Trophoblast cell (in vitro differentiated cells and primary cell): ENCODE measurements around the gene USP9X.
"Not testable (repeated sequence)": the region's sequence is repeated elsewhere in the genome, so short reads cannot be mapped to it uniquely, and the experiment has no call there.

Experiments used
- DNase-seq, 2 donors: peaks; one replicate each; pipeline ENCODE4 v3.0.0-alpha.2; 2016
- H2AFZ ChIP-seq: 2 replicates; pipeline ENCODE4 v1.6.1; 2013; ENCODE audit warnings: low read length, moderate library complexity, mild to moderate bottlenecking; ENCODE audit not compliant: insufficient read depth, poor library complexity
- H2AK5ac ChIP-seq: 2 replicates; pipeline ENCODE4 v1.6.1; 2013; ENCODE audit warnings: mild to moderate bottlenecking, low read length
- H2BK120ac ChIP-seq: 2 replicates; pipeline ENCODE4 v1.6.1; 2013; ENCODE audit warnings: low read length, mild to moderate bottlenecking, moderate library complexity; ENCODE audit not compliant: insufficient read depth, poor library complexity
- H2BK12ac ChIP-seq: 2 replicates; pipeline ENCODE4 v1.6.1; 2013; ENCODE audit warnings: mild to moderate bottlenecking, low read length, moderate library complexity
- H2BK5ac ChIP-seq: 2 replicates; pipeline ENCODE4 v1.6.1; 2013; ENCODE audit warnings: low read length, low read depth, moderate library complexity, mild to moderate bottlenecking; ENCODE audit not compliant: poor library complexity
- H3K14ac ChIP-seq: 2 replicates; pipeline ENCODE4 v1.6.1; 2013; ENCODE audit warnings: mild to moderate bottlenecking, low read length
- H3K18ac ChIP-seq: 2 replicates; pipeline ENCODE4 v1.6.1; 2013; ENCODE audit warnings: mild to moderate bottlenecking, low read length
- H3K23ac ChIP-seq: 2 replicates; pipeline ENCODE4 v1.6.1; 2013; ENCODE audit warnings: low read length
- H3K27ac ChIP-seq: 2 replicates; pipeline ENCODE4 v1.5.1; 2013; ENCODE audit warnings: low read depth, mild to moderate bottlenecking, inconsistent platforms, low read length, moderate library complexity
- H3K27me3 ChIP-seq: 2 replicates; pipeline ENCODE4 v1.6.1; 2013; ENCODE audit warnings: inconsistent platforms, mild to moderate bottlenecking, low read length, moderate library complexity; ENCODE audit not compliant: insufficient read depth
- H3K36me3 ChIP-seq, 2 experiments: 1 replicate in 1 of 2; 2 replicates in 1 of 2; pipeline ENCODE4 v1.6.1; 2013; ENCODE audit warnings: low read length in 2 of 2, mild to moderate bottlenecking in 2 of 2, moderate library complexity in 1 of 2; ENCODE audit not compliant: insufficient read depth in 2 of 2, control insufficient read depth in 1 of 2
- H3K4ac ChIP-seq: 2 replicates; pipeline ENCODE4 v1.6.1; 2013; ENCODE audit warnings: low read depth, mild to moderate bottlenecking, low read length, moderate library complexity
- H3K4me1 ChIP-seq, 2 experiments: 1 replicate in 1 of 2; 2 replicates in 1 of 2; pipeline ENCODE4 v1.6.1; 2013; ENCODE audit warnings: low read length in 2 of 2, mild to moderate bottlenecking in 2 of 2, moderate library complexity in 1 of 2; ENCODE audit not compliant: insufficient read depth in 2 of 2, control insufficient read depth in 1 of 2
- H3K4me2 ChIP-seq: 2 replicates; pipeline ENCODE4 v1.6.1; 2013; ENCODE audit warnings: inconsistent platforms, mild to moderate bottlenecking, low read length, moderate library complexity
- H3K4me3 ChIP-seq: 2 replicates; pipeline ENCODE4 v1.5.1; 2013; ENCODE audit warnings: mild to moderate bottlenecking, low read depth, low read length, inconsistent platforms
- H3K79me1 ChIP-seq: one replicate; pipeline ENCODE4 v1.6.1; 2013; ENCODE audit warnings: low read length
- H3K79me2 ChIP-seq: 2 replicates; pipeline ENCODE4 v1.6.1; 2013; ENCODE audit warnings: low read length, mild to moderate bottlenecking; ENCODE audit not compliant: control insufficient read depth, insufficient read depth, poor library complexity
- H3K9ac ChIP-seq: 2 replicates; pipeline ENCODE4 v1.6.1; 2013; ENCODE audit warnings: mild to moderate bottlenecking, low read length
- H3K9me3 ChIP-seq: 2 replicates; pipeline ENCODE4 v1.6.1; 2013; ENCODE audit warnings: low read depth, mild to moderate bottlenecking, control low read depth, inconsistent platforms, low read length; ENCODE audit not compliant: insufficient read depth
- H4K12ac ChIP-seq: 2 replicates; pipeline ENCODE4 v1.6.1; 2013; ENCODE audit warnings: low read depth, mild to moderate bottlenecking, low read length, moderate library complexity
- H4K8ac ChIP-seq: 2 replicates; pipeline ENCODE4 v1.6.1; 2013; ENCODE audit warnings: low read depth, mild to moderate bottlenecking, low read length, moderate library complexity
- H4K91ac ChIP-seq: one replicate; pipeline ENCODE4 v1.6.1; 2013; ENCODE audit warnings: low read depth, mild to moderate bottlenecking, low read length, moderate library complexity
- WGBS: extraction: QIAGEN DNeasy Blood & Tissue Kit; methylation state at CpG from one replicate; pipeline ENCODE4 v1.1.7; 2013; ENCODE audit warnings: missing lambda C conversion rate; ENCODE audit not compliant: insufficient read length, insufficient coverage; ENCODE audit errors: extremely low coverage; 5-methylcytosine and 5-hydroxymethylcytosine counted together

Gene USP9X

DNA sequence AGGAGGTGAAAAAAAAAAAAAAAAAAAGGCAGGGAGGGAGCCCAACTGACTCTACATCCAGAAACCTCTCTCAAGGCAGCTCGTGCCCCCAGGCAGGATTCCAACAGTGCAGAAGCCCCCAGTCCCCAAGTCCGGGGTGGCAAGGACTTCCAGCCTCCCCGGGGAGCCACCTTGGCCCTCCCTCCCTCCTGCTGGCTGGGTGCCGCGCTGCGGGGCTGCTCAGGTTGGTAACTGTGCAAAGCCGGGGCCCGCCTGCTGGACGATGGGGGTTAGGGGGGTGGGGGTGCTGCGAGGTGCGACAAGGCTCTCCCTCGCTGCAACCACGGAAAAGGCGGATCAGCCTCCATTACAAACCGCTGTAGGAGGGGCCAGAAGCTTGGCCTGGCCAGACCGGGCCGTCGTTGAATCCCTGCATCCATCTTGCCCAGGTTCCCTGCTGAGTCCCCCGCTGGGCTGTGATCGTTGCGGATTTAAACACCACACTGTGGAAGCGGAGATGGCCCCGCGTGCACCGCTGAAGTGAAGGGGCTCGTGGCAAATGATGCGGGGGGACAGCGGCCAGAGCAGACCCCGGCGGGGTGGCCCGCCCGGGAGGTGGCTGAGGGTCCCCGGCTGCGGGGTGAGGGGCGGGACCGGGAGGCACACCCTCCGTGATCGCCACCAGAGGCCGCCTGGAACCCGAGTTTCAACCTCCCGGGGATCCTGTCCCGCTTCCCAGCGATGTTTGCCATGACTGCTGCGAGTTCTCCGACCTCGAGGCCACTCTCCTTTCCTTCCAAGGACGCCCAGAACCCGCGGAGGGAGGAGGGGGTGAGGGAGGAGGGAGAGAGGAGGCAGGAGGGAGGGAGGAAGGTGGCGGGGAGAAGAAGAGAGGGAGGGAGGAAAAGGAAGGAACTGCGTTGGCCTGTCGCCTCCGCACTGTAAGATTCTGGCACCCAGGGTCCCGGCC, 190.7 kb downstream of the USP9X start:
- H2BK12ac ChIP-seq, result peak overlapping the region; percentile 71
- DNase-seq, result peak; percentile 19 to 55
- H3K4me1 ChIP-seq, result no peaks in the 10 kb centered on the region
- H3K4ac ChIP-seq, result peak overlapping the region; percentile 62
- no peaks in the 10 kb centered on the region for H3K36me3 ChIP-seq
- H4K91ac ChIP-seq, result peak overlapping the region; percentile 55
- H4K12ac ChIP-seq, result peak overlapping the region; percentile 99
- H4K8ac ChIP-seq, result peak overlapping the region; percentile 91
- H2AFZ ChIP-seq, result peak overlapping the region; percentile 100
- peaks cover 5% of the 10 kb centered on the region for H3K79me1 ChIP-seq
- H2AK5ac ChIP-seq, result no peak overlapping the region
- H3K27me3 ChIP-seq, result no peaks in the 10 kb centered on the region
- peak overlapping the region; percentile 84 for H3K4me2 ChIP-seq
- no CpG with 5 or more reads among the region's 54 CpGs for WGBS
- H2BK5ac ChIP-seq, result peak overlapping the region; percentile 73
- H3K9me3 ChIP-seq, result no peaks in the 10 kb centered on the region
- no peak overlapping the region for H3K23ac ChIP-seq
- H3K14ac ChIP-seq, result peak overlapping the region; percentile 74
- peak overlapping the region; percentile 82 for H3K18ac ChIP-seq
- H3K79me2 ChIP-seq, result no peaks in the 10 kb centered on the region
- no peak overlapping the region for H3K27ac ChIP-seq
- H3K9ac ChIP-seq, result peak overlapping the region; percentile 73
- peak overlapping the region; percentile 33 for H2BK120ac ChIP-seq
- H3K4me3 ChIP-seq, result peak overlapping the region; percentile 76

- Histone ChIP-seq H3K9ac (no peak overlapping the region), H4K12ac (no peak overlapping the region), H3K27me3 (no peaks in the 10 kb centered on the region), H3K4me2 (peak overlapping the region; percentile 84), H3K79me2 (no peaks in the 10 kb centered on the region), H3K4ac (no peak overlapping the region), H2AK5ac (no peak overlapping the region), H3K79me1 (peaks cover 5% of the 10 kb centered on the region), H3K36me3 (no peaks in the 10 kb centered on the region), H3K23ac (no peak overlapping the region), H3K14ac (no peak overlapping the region), H3K27ac (no peak overlapping the region), H2BK12ac (no peak overlapping the region), H2BK120ac (no peak overlapping the region), H3K9me3 (no peaks in the 10 kb centered on the region), H3K4me1 (no peaks in the 10 kb centered on the region), H2AFZ (no peak overlapping the region), H4K8ac (peak overlapping the region; percentile 38), H3K4me3 (peak overlapping the region; percentile 20), H2BK5ac (no peak overlapping the region), H3K18ac (no peak overlapping the region), H4K91ac (no peak overlapping the region)
- no CpG with 5 or more reads among the region's 19 CpGs for WGBS
- no peak for DNase-seq
These were observed 191.6 kb downstream of the USP9X start for GRCh38 chrX:41276661-41277506.

DNA sequence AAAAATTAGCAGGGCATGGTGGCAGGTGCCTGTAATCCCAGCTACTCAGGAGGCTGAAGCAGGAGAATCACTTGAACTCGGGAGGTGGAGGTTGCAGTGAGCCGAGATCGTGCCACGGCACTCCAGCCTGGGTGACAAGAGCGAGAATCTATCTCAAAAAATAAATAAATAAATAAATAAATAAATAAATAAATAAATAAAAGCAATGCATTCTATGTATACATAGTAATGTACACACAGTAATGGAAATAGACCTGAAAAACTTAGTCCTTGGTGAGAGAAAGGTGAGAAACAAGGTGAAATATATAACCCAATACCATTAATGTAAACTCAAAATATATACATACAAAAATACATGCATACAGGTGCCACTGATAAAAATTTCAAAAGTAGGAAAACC, 197.1 kb downstream of the USP9X start:
- not testable (repeated sequence) for H3K23ac ChIP-seq, H3K14ac ChIP-seq, H3K4me3 ChIP-seq, H3K4me2 ChIP-seq, H2BK120ac ChIP-seq, H3K36me3 ChIP-seq, H3K9me3 ChIP-seq, H3K9ac ChIP-seq, H3K79me1 ChIP-seq, H3K4ac ChIP-seq, H3K27ac ChIP-seq, H2AFZ ChIP-seq, H3K79me2 ChIP-seq, H3K27me3 ChIP-seq, H3K4me1 ChIP-seq, DNase-seq, H2AK5ac ChIP-seq, H4K8ac ChIP-seq, H4K91ac ChIP-seq, H4K12ac ChIP-seq, H3K18ac ChIP-seq, H2BK5ac ChIP-seq, H2BK12ac ChIP-seq
- WGBS, result no CpG with 5 or more reads among the region's 5 CpGs

- H3K27ac ChIP-seq, DNase-seq, H2AFZ ChIP-seq, H2BK5ac ChIP-seq, H3K9me3 ChIP-seq, H4K12ac ChIP-seq, H3K4ac ChIP-seq, H2BK120ac ChIP-seq, H3K4me3 ChIP-seq, H3K27me3 ChIP-seq, H2BK12ac ChIP-seq, H3K9ac ChIP-seq, H4K91ac ChIP-seq, H2AK5ac ChIP-seq, H3K14ac ChIP-seq, H4K8ac ChIP-seq, H3K36me3 ChIP-seq, H3K23ac ChIP-seq, H3K18ac ChIP-seq, H3K4me2 ChIP-seq, H3K79me2 ChIP-seq, H3K79me1 ChIP-seq, H3K4me1 ChIP-seq: not testable (repeated sequence)
- WGBS, result no CpG with 5 or more reads among the region's 21 CpGs
These were observed 200.7 kb downstream of the USP9X start for GRCh38 chrX:41285928-41286327.
